ENCODE measurements around the gene YES1. TPM values are rescaled to one million over a fixed set of nuclear protein-coding genes. Genes with fewer than 3 reads are reported as not detected.

Gene YES1
- total and polyA plus RNA-seq, 2 of the 8 experiments (the other 6 are each of a cell fraction or from before 2014, with no cell fraction given): 14.8 to 94.3 TPM

DNA sequence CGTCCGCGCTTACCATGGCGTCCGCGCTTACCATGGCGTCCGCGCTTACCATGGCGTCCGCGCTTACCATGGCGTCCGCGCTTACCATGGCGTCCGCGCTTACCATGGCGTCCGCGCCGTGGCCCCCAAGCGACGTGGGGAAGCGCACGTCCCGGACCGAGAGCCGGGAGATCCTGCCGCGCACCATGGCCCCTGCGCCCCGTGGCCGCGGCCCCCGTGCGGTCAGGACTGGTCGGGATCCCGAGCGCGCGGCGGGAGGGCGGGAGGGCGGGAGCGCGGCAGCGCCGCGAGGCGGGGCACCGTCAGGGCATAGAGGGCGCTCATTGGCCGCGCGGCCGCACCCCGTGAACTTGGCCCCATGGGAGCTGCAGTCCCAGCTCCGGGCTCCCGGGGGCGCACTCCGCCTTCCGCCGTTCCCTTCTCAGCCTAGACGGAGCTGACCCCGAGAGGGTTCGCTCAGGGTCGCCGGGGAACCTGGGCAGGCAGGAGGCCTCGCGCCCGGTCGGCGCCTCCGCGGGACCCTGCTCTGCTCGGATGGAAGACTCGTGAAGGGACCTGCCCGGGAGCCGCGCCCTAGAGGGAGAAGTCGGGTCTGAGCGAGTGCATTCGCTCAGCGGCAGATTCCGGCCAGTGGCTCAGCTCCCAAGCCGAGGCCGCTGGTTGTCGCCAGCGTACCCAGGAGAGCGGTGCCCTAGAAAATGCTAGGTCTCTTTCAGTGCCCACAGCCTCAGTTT, 99.5 kb downstream of the YES1 start, which contains the start of gene ENOSF1:
TSS of gene ENOSF1 (minus strand) at position 230 of the 734 bp plus-strand sequence. CDS start at position 187, 43 bp downstream.
- DNase-seq (ENCODE audit: low read depth in 1 of 2, low spot score in 2 of 2): peak; percentile 79 to 99
- TF ChIP-seq POLR2A (IDR thresholded peaks at IDR 0.05; ENCODE audit: control extremely low read depth in 1 of 2, low read depth in 2 of 2, low read length in 2 of 2) (peak in 1 of 2 experiments; percentile 62; a peak in 1 of 3 replicates), SIN3A (conservative IDR thresholded peaks at IDR 0.05 in 1 of 2, IDR thresholded peaks at IDR 0.05 in 1 of 2; ENCODE audit: low read depth in 1 of 2, low read length in 2 of 2) (peak in 1 of 2 experiments; percentile 37; a peak in 1 of 4 replicates), RNF2 (IDR thresholded peaks at IDR 0.05; ENCODE audit: borderline replicate concordance, low read depth, low read length, missing control alignments, poor library complexity, severe bottlenecking) (no peak), GTF2F1 (IDR thresholded peaks at IDR 0.05; ENCODE audit: borderline replicate concordance, low read depth, low read length) (no peak), ASH2L (IDR thresholded peaks at IDR 0.05; ENCODE audit: low read length) (peak; percentile 80)
- TF ChIP-seq, protein P1, sequence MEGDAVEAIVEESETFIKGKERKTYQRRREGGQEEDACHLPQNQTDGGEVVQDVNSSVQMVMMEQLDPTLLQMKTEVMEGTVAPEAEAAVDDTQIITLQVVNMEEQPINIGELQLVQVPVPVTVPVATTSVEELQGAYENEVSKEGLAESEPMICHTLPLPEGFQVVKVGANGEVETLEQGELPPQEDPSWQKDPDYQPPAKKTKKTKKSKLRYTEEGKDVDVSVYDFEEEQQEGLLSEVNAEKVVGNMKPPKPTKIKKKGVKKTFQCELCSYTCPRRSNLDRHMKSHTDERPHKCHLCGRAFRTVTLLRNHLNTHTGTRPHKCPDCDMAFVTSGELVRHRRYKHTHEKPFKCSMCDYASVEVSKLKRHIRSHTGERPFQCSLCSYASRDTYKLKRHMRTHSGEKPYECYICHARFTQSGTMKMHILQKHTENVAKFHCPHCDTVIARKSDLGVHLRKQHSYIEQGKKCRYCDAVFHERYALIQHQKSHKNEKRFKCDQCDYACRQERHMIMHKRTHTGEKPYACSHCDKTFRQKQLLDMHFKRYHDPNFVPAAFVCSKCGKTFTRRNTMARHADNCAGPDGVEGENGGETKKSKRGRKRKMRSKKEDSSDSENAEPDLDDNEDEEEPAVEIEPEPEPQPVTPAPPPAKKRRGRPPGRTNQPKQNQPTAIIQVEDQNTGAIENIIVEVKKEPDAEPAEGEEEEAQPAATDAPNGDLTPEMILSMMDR (IDR thresholded peaks at IDR 0.05; ENCODE audit: control extremely low read depth in 1 of 3, insufficient read depth in 1 of 3, low read depth in 1 of 3, low read length in 3 of 3): peak; percentile 76 to 85 (median 84)

More for the DNA sequence above, 99.5 kb downstream of the YES1 start, which contains the start of gene ENOSF1:
- Histone ChIP-seq H3K27me3 (replicated peaks in 1 of 4; ENCODE audit: control insufficient read depth in 3 of 4, extremely low read depth in 1 of 4, insufficient read depth in 3 of 4, low read length in 3 of 4) (no peaks in the 10 kb centered on the region), H2BK20ac (ENCODE audit: low read length) (no peak within 1 kb of the TSS), H3K18ac (ENCODE audit: extremely low read depth, low read length) (peak within 1 kb of the TSS; percentile 48), H3K14ac (ENCODE audit: insufficient read length) (no peak within 1 kb of the TSS), H2BK12ac (ENCODE audit: low read depth, low read length) (no peak within 1 kb of the TSS; the same call in 1 of the 2 replicates), H3K79me1 (ENCODE audit: low read depth, low read length) (peaks cover 9% of the 10 kb centered on the region; the same call in 1 of the 2 replicates), H3K4ac (replicated peaks; ENCODE audit: insufficient read length, low read depth, low read length) (peak within 1 kb of the TSS; percentile 39), H4K5ac (ENCODE audit: insufficient read length, low read depth, low read length) (peak within 1 kb of the TSS; percentile 40), H3K4me2 (ENCODE audit: insufficient read depth in 1 of 2, low read depth in 2 of 2, low read length in 2 of 2) (peak within 1 kb of the TSS; percentile 81 to 86), H2BK120ac (replicated peaks; ENCODE audit: low read depth, low read length) (no peak within 1 kb of the TSS), H3K36me3 (ENCODE audit: control insufficient read depth in 2 of 4, insufficient read depth in 4 of 4, low read length in 3 of 4) (peaks cover 0 to 5% (median 0%) of the 10 kb centered on the region in 4 experiments; a peak in 2 of 8 replicates), H3K9me3 (ENCODE audit: insufficient read depth in 2 of 2, low read depth in 1 of 2, low read length in 1 of 2) (no peaks in the 10 kb centered on the region), H3K4me1 (replicated peaks in 1 of 4; ENCODE audit: control insufficient read depth in 3 of 4, insufficient read depth in 4 of 4, low read length in 3 of 4) (peaks cover 0 to 3% (median 1%) of the 10 kb centered on the region in 4 experiments; a peak in 2 of 7 replicates), H3K9ac (replicated peaks in 1 of 4; ENCODE audit: extremely low read depth in 1 of 4, low read depth in 3 of 4, low read length in 3 of 4) (peak within 1 kb of the TSS; percentile 44 to 60 (median 50)), H4K20me1 (replicated peaks in 1 of 2; ENCODE audit: control insufficient read depth in 1 of 2, insufficient read depth in 2 of 2, low read length in 2 of 2) (peaks cover 3 to 5% of the 10 kb centered on the region in 2 experiments), H3K27ac (ENCODE audit: low read depth, low read length) (peak within 1 kb of the TSS; percentile 50; the same call in 1 of the 2 replicates), H3K23ac (ENCODE audit: insufficient read length) (no peak within 1 kb of the TSS), H2AFZ (ENCODE audit: low read length) (peak within 1 kb of the TSS; percentile 60), H2BK15ac (ENCODE audit: low read length) (no peak within 1 kb of the TSS), H2BK5ac (ENCODE audit: low read depth, low read length) (no peak within 1 kb of the TSS), H4K91ac (replicated peaks; ENCODE audit: insufficient read length, low read length) (peak within 1 kb of the TSS; percentile 65), H3K23me2 (ENCODE audit: low read depth, low read length) (peaks cover 8% of the 10 kb centered on the region; the same call in 1 of the 2 replicates), H3K79me2 (ENCODE audit: control insufficient read depth in 1 of 2, insufficient read depth in 2 of 2, low read length in 2 of 2) (peaks cover 12 to 31% of the 10 kb centered on the region in 2 experiments), H3K56ac (replicated peaks; ENCODE audit: insufficient read length, low read depth, low read length) (peak within 1 kb of the TSS; percentile 1), H4K8ac (ENCODE audit: extremely low read depth, insufficient read depth, low read length) (peak within 1 kb of the TSS; percentile 91), H3K4me3 (ENCODE audit: extremely low read depth in 1 of 4, insufficient read depth in 2 of 4, low read depth in 3 of 4, low read length in 4 of 4) (peak within 1 kb of the TSS; percentile 64 to 86 (median 76)), H2AK5ac (ENCODE audit: low read depth, low read length) (peak within 1 kb of the TSS; percentile 53; the same call in 1 of the 2 replicates)
- ChIA-PET CTCF (ENCODE audit: partially characterized antibody) (interaction anchor here (0.6 to 2.1 kb wide), 22 partner anchors 9 to 1517 kb away, joined by 3 to 16 read pairs (median 4); partner anchors contain the start of gene THOC1), POLR2A (ENCODE audit: partially characterized antibody) (interaction anchor here (0.6 to 1.6 kb wide), 10 partner anchors 10 to 127 kb away, joined by 3 to 6 read pairs (median 4); partner anchors contain the start of gene TYMS)
- FAIRE-seq: no peak
- 14% methylated on average over 47 of the region's 91 CpGs; no CpG with 5 or more reads in 1 of the 2 experiments for WGBS, 2 experiments (ENCODE audit: extremely low coverage in 1 of 2, insufficient coverage in 1 of 2, insufficient read length in 1 of 2, insufficient replicate concordance in 2 of 2, low coverage in 1 of 2, low lambda C conversion rate in 2 of 2, missing lambda C conversion rate in 1 of 2)
